Choroid plexus epithelial cell (primary cell): ENCODE data around the gene KDM2B.

Experiments used
- DNase-seq: peaks from one replicate; pipeline ENCODE4 v3.0.0-alpha.2; 2010; ENCODE audit warnings: low read depth
- H3K4me3 ChIP-seq: 2 replicates; pipeline ENCODE4 v1.5.1; 2011; ENCODE audit warnings: low read depth, mild to moderate bottlenecking, control low read depth, low read length, moderate library complexity
- TF ChIP-seq, protein P1 (sequence below): conservative IDR thresholded peaks from 2 replicates; pipeline ENCODE4 v1.5.1; 2011; ENCODE audit warnings: low read depth, mild to moderate bottlenecking, control low read depth, inconsistent platforms, low read length, moderate library complexity

Gene KDM2B

DNA sequence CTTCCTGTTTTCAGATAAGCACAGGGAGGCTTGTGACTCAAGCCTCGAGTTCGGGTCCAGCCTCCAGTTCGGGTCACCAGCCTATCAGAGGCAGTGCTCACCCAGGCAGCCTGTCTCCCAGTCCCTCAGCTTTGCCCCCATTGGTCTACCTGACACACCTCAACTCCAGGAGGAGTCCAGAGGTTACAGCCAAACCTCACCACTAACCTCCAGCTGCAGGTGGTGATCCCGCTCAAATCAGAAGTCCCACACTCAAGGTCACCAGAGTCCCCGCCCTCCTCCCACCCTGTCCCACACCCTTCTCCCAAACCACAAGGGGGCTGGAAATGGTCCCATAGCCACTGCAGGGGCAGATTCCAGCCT lies 42.1 kb downstream of the KDM2B start:
- DNase-seq, result no peak
- no peak overlapping the region for H3K4me3 ChIP-seq
- TF ChIP-seq, protein P1, sequence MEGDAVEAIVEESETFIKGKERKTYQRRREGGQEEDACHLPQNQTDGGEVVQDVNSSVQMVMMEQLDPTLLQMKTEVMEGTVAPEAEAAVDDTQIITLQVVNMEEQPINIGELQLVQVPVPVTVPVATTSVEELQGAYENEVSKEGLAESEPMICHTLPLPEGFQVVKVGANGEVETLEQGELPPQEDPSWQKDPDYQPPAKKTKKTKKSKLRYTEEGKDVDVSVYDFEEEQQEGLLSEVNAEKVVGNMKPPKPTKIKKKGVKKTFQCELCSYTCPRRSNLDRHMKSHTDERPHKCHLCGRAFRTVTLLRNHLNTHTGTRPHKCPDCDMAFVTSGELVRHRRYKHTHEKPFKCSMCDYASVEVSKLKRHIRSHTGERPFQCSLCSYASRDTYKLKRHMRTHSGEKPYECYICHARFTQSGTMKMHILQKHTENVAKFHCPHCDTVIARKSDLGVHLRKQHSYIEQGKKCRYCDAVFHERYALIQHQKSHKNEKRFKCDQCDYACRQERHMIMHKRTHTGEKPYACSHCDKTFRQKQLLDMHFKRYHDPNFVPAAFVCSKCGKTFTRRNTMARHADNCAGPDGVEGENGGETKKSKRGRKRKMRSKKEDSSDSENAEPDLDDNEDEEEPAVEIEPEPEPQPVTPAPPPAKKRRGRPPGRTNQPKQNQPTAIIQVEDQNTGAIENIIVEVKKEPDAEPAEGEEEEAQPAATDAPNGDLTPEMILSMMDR, result no peak

DNA sequence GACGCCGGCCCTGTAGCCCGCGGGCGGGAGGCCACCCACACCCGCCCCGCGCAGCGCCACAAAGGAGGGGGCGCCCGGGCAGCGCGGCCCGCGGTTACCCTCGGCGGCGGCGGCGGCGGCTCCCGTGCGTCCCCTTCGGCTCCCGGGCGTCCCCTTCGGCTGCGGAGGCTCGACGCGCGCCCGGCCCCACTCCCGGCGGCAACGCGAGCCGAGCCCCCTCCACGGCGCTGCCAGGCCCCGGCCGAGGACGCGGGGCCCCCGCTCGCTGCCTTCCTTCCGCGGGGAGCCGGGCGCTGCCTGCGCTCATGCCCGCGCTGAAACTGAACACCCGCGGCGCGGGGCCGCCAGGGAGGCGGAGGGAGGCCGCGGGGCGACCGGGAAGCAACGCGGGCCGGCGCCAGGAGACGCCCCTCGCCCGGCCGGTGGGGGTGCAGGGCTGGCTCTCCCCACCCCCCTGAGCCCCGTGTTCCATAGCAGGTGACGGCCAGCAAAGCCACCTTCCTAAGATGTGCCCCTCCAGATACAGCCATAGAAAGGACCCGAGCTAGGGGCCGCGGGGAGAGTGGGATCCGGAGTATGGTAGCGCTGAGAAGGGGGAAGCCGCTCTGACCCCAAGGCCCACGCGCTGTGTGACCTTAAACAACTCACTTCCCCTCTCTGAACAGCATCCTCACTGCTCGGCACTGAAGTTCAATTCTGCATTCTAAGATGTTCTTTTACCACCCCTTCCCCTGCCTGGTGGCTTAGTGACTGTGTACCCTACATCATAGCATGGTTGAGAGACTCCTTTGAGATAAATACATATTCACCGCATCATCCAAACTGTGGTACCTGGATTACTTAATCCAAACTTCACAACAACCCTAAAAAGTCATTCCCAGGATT lies 42.8 kb downstream of the KDM2B start:
- H3K4me3 ChIP-seq, result peak overlapping the region; percentile 58
- DNase-seq, result no peak

DNA sequence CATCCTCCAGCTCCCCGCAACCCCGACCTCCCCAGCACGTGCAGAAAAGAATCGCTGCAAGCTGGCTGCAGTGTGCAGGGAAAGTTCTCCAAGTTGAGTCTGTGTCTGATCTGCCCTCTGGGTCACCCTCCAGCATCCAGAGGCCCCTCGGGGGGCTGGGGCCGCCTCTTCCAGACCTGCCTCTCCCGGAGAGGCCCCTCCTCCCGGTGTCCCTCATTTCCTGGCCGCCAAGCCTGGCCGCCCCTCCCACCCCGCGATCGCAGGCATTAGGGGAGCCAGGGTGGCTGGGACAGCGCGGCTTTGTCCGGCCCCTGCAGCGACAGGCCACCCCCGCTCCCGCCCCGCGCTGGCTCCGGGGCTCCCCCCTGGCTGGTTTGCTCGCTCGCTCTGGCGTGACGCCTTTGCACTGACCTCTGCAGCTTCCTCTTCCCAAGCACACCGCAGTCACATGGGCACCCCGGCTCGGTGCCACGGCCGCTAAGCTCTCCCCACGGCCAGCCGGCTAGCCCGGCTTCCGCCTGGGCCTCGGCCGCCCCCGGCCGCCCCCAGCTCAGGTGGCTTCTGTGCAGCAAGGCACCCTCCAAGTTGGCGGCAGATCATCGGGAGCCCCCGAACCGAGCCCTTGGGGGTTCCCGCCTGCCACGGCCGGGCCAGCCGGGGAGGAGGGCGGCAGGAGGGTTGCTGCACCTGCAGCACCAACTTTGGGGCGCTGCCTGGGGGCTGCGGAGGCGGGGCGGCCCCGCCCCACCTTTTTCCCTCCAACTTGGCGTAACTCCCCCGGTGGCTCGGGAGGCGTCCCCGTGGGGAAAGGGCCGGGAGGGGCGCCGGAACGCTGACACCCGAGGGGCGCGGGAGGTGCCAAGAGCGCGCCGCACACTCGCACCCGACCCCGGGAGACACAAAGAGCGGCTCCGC lies 43.7 kb downstream of the KDM2B start:
- peak overlapping the region; percentile 58 for H3K4me3 ChIP-seq
- TF ChIP-seq, protein P1, result no peak
- peak; percentile 74 for DNase-seq

More for the DNA sequence above, 42.8 kb downstream of the KDM2B start:
- TF ChIP-seq, protein P1, result no peak

DNA sequence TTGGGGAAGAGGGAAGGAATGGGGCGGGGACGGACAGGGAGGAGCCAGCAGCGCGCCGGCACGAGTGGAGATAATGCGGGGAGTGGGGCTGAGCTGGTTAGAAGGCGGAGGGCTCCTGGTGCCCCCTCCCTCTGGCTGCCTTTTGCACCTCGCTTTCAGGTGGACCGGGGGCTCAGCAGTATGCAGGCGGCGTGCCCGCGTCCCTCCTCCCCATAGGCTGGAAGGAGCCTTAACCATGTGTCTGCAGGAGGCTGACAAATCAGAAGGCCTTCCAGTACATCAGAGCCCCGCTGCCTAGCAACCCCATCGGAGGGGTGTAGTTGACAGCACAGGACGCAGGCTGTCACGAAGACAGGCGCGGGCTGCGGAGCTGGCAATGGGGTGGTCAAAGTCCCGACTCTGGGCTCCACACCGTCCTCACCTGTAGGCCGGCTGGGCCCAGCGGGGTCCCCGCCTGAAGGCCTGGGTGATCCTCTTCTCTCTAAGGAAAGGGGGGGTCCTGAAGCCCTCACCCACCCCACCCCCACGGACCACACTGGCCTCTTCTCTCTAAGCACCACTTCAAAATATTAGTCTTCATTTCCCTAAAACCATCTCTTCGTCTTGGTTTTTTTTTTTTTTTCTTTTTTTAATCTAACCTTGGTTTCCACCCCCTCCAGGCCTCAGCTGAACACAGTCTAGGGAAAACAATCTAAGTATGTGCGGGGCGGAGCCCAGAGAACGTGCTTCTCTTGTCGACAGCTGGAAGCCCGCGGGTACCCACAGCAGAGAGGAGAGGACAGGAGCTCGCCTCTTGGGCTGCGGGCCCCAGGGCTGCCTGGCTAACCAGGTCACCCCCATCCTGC lies 44.5 kb downstream of the KDM2B start:
- TF ChIP-seq, protein P1, result no peak
- H3K4me3 ChIP-seq, result peak overlapping the region; percentile 58
- peak; percentile 87 for DNase-seq

DNA sequence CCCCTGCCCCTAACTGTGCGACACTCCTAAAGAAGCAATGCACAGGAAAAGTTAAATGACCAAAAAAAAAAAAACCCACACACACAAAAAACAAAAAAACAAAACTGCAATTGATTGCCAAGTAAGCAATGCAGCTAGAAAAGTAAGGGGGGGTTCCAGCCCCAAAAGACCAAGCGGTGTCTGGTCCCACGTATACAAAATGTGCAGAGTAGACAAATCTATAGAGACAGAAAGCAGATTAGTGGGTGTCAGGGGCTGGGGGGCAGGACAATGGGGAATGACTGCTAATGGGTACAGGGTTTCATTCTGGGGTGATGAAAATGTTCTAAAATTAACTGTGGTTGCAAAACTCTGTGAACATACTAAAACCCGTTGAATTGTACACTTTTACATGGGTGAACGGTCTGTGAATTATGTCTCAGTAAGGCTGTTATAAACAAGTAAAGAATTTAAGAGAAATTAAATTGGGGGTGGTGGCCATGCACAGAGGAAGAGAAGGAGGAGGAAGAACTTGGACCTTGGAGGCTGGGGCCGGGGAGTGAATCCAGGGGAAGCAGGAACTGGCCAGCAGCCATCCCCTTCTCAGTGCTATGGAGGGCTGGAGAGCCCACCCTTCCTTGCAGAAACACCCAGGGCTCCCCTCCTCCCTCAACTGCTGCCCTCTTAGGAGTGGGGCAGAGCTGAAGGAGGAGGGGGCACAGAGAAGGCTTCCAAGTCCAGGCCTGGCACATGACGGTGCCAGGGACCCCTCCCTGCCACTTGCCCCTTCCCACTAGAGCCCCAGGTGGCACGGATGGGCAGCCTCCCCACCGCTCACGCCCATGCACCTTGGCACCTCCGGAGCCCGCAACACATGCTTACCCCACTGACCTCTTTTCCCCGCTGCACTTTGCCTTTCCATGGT lies 45.4 kb downstream of the KDM2B start:
- no peak for DNase-seq
- TF ChIP-seq, protein P1, result no peak
- H3K4me3 ChIP-seq, result peak overlapping the region; percentile 58
